Stimulated activated naive B cell treated with anti-CD40 and anti-IgM and Interleukin-4, amounts not matched to agents 10 μg/mL and 1 μg/mL and 100 μg/mL, for 72 hours (primary cell): ENCODE data around the gene CLEC2L.

ENCODE experiments used
- ATAC-seq, 2 donors: fragments of 150-1000 bp; cut with Tn5 transposase; replicated peaks; 2 replicates each; pipeline ENCODE4 v1.10.0; 2021; ENCODE audit warnings: moderate library complexity in 1 of 2
- DNase-seq: peaks from one replicate; pipeline ENCODE4 v3.0.0; 2021
- H3K27ac Mint-ChIP-seq: one replicate; pipeline ENCODE4 v1.8.0; 2022; ENCODE audit warnings: mild to moderate bottlenecking, mixed read lengths
- H3K27me3 Mint-ChIP-seq, 2 donors: one replicate each; pipeline ENCODE4 v1.8.0; 2022; ENCODE audit warnings: mixed read lengths in 2 of 2
- H3K36me3 Mint-ChIP-seq, 2 donors: one replicate each; pipeline ENCODE4 v1.8.0; 2022; ENCODE audit warnings: mixed read lengths in 2 of 2, mild to moderate bottlenecking in 1 of 2
- H3K4me1 Mint-ChIP-seq, 2 donors: one replicate each; pipeline ENCODE4 v1.8.0; 2022; ENCODE audit warnings: mixed read lengths in 2 of 2, mild to moderate bottlenecking in 1 of 2
- H3K4me3 Mint-ChIP-seq, 2 donors: one replicate each; pipeline ENCODE4 v1.8.0; 2022; ENCODE audit warnings: mild to moderate bottlenecking in 2 of 2, mixed read lengths in 2 of 2, moderate library complexity in 1 of 2
- H3K9me3 Mint-ChIP-seq, 2 donors: one replicate each; pipeline ENCODE4 v1.8.0; 2022; ENCODE audit warnings: mixed read lengths in 2 of 2, mild to moderate bottlenecking in 1 of 2

CLEC2L gene

DNA sequence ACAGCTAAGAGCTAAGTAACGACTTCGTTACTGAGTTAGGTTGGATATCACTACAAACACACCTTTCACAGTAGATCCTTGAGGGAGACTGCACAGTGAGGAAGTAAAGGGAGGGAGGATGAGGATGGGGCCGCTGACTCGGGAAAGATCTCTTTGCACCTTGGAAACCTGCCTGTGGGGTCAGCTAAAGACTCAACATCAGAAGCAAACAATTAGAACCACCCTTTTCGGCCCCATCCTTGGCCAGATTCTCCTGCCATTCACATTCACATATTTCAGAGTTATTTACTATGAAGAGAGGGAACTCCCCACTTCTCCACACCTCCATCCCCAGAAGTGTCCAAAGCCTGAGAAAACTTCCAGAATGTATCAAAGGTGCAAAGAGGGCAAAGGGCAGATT is 47.1 kb downstream of the CLEC2L start:
- H3K4me3 Mint-ChIP-seq = no peak overlapping the region
- H3K27ac Mint-ChIP-seq = peak overlapping the region; percentile 60
- no peaks in the 10 kb centered on the region for H3K27me3 Mint-ChIP-seq
- DNase-seq (no peak), ATAC-seq (no peak)
- H3K36me3 Mint-ChIP-seq = peaks cover 36 to 57% of the 10 kb centered on the region in 2 donors
- H3K9me3 Mint-ChIP-seq = no peaks in the 10 kb centered on the region
- H3K4me1 Mint-ChIP-seq = no peaks in the 10 kb centered on the region

DNA sequence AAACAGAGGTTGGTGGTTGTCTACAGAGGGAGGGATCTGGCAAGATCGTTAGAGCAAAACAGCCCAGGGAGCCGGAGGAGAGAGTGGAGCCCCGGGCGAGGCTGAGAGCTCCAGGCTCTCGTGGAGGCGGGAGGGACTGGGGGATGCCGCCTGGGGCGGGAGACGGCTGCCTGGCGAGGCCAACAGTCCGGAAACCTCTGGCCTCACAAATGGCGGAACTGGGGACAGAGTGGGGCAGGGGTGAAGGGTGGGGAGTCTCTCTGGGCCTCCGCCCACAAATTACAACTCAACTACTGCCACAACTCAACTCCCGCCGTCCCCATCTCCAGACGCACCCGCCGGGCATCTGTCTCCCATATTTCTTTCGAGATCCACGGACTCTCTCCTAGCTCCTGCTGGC is 47.7 kb downstream of the CLEC2L start:
- H3K36me3 Mint-ChIP-seq = peaks cover 39 to 60% of the 10 kb centered on the region in 2 donors
- no peak overlapping the region for H3K27ac Mint-ChIP-seq
- ATAC-seq = no peak

DNA sequence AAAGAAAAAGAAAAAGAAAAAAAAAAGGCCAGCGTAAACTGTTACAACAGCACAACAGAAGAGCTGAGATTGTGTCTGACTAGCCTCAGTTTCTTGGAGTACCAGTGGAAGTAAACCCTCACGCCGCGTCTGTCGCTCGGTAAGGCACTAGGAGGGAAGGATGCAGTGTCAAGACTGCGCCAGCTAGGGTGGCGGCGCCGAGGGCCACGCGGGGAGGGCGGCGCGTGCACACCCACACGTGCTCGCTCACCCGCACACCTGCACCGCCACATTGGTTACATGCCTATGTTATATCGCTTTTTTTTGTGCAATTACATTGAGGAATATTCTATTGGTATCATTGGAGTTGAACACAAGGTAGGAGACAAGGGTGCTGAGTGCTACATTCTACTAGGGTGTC is 48.2 kb downstream of the CLEC2L start:
- Mint-ChIP-seq H3K4me3 (no peak overlapping the region), H3K27ac (no peak overlapping the region), H3K27me3 (no peaks in the 10 kb centered on the region), H3K9me3 (no peaks in the 10 kb centered on the region), H3K4me1 (no peaks in the 10 kb centered on the region), H3K36me3 (peaks cover 39 to 64% of the 10 kb centered on the region in 2 donors)
- ATAC-seq (no peak), DNase-seq (no peak)

More for the DNA sequence above, 47.7 kb downstream of the CLEC2L start:
- DNase-seq = no peak
- Mint-ChIP-seq H3K27me3 (no peaks in the 10 kb centered on the region), H3K9me3 (no peaks in the 10 kb centered on the region), H3K4me1 (no peaks in the 10 kb centered on the region), H3K4me3 (no peak overlapping the region)

DNA sequence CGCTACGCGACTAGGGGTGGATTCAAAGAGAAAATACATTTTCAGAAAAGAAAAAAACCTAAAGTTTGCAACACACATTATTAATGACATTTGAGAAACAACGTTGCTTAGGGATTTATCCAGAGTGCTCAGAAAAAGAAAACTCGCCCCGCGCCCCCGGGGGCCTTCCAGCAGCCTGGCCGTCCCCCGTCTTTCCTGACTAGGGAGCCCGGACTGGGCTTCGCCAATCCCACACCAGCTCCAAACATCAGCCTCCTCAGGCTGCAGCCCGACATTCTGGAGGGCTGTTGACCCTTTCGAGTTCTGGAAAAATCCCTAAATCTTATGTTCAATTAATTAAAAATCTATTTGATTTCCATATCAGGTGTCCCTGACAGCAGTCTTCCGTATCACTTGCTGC is 48.6 kb downstream of the CLEC2L start:
- no peaks in the 10 kb centered on the region for H3K4me1 Mint-ChIP-seq
- no peak for ATAC-seq
- peaks cover 41 to 66% of the 10 kb centered on the region in 2 donors for H3K36me3 Mint-ChIP-seq

DNA sequence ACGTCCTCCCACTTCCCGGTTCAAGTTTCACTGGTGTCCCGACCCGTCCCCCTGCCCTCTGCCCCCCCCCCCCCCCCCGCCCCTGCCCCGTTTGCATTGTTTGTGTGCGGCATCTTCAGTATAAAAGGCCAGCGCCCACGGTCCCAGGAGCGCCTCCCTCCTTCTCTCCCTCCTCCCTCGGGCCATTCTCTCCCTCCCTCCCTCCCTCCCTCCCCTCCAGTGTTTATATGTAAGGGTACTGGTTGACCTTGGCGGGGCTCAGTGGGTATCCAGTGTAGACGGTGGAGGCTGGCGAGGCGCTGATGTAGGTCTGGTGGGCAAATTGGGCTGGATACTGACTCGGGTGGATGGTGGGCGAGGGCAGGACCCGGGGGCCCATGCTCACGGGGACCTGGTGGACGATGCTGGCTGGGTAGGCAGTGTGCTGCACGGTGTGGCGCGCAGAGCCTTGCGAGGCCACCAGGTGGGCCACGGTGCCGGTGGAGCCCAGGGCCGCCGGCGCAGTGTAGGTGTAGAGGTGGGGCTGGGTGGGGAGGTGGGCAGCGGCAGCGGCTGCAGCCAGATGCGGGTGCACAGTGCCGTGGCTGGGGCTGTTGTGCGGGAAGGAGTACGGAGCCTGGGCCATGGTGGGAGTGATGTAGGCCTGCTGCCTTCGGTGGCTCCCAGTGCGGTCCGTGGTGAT is 49.4 kb downstream of the CLEC2L start:
- no peak for DNase-seq

More for the DNA sequence above, 48.6 kb downstream of the CLEC2L start:
- H3K27me3 Mint-ChIP-seq = no peaks in the 10 kb centered on the region
- H3K4me3 Mint-ChIP-seq = no peak overlapping the region
- DNase-seq = no peak
- H3K9me3 Mint-ChIP-seq = no peaks in the 10 kb centered on the region
- H3K27ac Mint-ChIP-seq = no peak overlapping the region

DNA sequence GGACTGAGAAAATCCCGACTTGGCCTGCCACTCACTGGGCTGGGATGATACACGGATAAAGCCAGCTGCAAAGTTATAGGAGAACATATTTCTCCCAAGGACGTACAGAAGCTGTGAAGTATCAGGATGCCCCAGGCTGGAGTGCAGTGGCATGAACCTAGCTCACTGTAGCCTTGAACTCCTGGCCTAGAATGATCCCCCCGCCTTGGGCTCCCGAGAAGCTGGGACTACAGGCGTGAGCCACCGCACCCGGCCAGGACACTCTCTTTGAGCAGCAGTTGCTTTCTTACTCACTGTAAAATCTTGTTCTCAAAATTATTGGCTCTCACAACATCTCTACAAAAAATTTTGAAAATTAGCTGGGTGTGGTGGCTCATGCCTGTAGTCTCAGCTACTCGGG is 50.4 kb downstream of the CLEC2L start:
- H3K27me3 Mint-ChIP-seq = no peaks in the 10 kb centered on the region
- no peak overlapping the region for H3K27ac Mint-ChIP-seq
- H3K36me3 Mint-ChIP-seq = peaks cover 36 to 68% of the 10 kb centered on the region in 2 donors
- ATAC-seq (no peak), DNase-seq (no peak)
- no peaks in the 10 kb centered on the region for H3K9me3 Mint-ChIP-seq
- no peak overlapping the region for H3K4me3 Mint-ChIP-seq
- H3K4me1 Mint-ChIP-seq = no peaks in the 10 kb centered on the region

More for the DNA sequence above, 49.4 kb downstream of the CLEC2L start:
- peak overlapping the region; percentile 20 for H3K27ac Mint-ChIP-seq
- no peaks in the 10 kb centered on the region for H3K9me3 Mint-ChIP-seq
- H3K36me3 Mint-ChIP-seq = peaks cover 40 to 69% of the 10 kb centered on the region in 2 donors
- H3K27me3 Mint-ChIP-seq = no peaks in the 10 kb centered on the region
- peak overlapping the region in 1 of 2 donors; percentile 25 for H3K4me3 Mint-ChIP-seq
- ATAC-seq = no peak
- no peaks in the 10 kb centered on the region for H3K4me1 Mint-ChIP-seq

DNA sequence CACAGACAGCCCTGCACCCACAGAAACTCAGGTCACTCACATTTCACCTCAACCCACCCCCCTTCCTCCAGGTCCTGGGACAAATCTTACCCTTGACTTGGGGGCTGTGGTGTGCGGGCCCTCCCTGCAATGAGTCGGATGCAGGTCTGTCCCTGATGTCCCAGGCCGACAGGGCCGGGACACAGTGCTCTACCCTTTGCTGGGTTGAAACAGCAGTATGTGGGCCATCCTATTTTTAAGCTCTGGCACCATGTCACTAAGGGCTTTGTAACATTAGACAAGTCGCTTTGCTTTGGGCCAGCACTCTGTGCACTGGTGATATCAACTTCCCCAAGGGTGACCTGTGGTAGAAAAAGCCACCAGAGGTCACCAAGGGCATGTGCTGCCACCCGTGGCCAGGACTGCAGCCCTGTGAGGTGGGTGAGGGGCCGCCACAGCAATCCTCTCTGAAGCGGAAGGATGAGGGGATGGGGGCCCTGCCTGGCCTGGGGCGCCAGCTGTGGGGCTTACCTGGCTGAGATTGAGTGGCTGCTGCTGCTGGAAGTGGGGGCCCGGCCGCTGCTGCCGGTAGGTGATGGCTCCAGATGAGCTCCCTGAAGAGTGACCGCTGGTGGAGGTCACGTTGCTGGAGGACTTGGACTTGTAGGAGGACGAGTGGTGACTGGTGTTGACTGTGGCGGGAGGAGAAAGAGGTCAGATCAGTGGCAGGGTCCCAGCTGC is 51.3 kb downstream of the CLEC2L start:
- H3K36me3 Mint-ChIP-seq = peaks cover 39 to 71% of the 10 kb centered on the region in 2 donors
- no peaks in the 10 kb centered on the region for H3K4me1 Mint-ChIP-seq
- ATAC-seq = no peak
- no peaks in the 10 kb centered on the region for H3K27me3 Mint-ChIP-seq
- H3K27ac Mint-ChIP-seq = no peak overlapping the region
- no peaks in the 10 kb centered on the region for H3K9me3 Mint-ChIP-seq
- no peak overlapping the region for H3K4me3 Mint-ChIP-seq
- no peak for DNase-seq

DNA sequence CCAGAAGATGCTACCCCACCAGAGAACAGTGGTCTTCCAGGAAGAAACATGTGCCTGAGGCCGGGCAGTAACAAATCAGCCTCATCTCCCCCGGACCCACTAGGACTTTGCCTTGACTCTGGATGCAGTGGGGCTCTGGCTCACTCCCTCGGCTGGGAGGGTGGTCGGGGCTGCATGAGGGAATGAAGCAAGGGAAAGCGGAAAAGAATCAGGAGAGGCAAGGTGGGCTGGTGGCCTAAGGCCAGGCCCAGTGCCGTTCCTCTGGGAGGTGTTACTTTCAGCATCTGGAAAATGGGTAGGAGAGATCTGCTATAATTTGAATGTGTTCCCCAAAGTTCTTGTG is 51.8 kb downstream of the CLEC2L start:
- Mint-ChIP-seq H3K27ac (no peak overlapping the region), H3K4me3 (no peak overlapping the region), H3K36me3 (peaks cover 42 to 75% of the 10 kb centered on the region in 2 donors), H3K9me3 (no peaks in the 10 kb centered on the region), H3K4me1 (no peaks in the 10 kb centered on the region), H3K27me3 (no peaks in the 10 kb centered on the region)
- DNase-seq (no peak), ATAC-seq (no peak)

DNA sequence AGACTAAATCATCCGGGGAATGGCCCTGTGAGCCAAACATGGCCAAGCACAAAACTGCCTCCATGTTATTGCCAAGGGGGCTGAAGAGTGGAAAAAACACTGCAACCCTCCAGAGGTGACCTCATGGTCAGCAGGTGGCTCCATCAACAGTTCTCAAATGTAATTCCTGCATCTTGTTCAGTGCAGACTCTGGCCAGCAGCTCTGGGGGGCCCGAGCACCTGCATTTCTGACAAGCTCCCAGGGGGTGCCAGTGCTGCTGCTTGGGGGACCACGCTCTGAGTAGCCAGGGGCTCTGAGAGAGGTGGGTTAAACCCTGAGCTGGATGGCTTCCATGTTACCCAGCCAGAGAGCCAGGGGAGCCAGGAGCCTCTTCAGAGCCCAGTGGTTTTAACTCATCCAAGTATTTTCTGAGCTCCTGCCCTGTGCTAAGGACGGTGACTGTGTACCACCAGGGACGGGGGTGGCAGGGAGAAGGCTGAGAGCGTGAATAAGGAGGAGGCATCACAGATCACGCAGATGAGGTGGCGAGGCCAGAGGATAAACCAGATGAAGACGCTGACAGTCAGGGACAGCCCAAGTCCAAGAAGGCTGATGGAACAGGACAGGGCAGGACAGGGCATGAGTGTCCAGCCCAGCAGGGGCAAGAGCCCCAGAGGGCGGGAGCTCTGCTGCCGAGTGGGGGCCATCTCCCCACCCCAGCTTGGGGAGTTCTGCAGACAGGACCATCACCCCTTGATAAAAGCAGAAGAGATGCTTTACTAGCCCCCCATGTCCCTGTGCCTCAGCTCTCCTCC is 52.9 kb downstream of the CLEC2L start:
- no peak for DNase-seq
- H3K4me3 Mint-ChIP-seq = no peak overlapping the region
- no peaks in the 10 kb centered on the region for H3K4me1 Mint-ChIP-seq
- no peak for ATAC-seq
- H3K9me3 Mint-ChIP-seq = no peaks in the 10 kb centered on the region
- peaks cover 38 to 71% of the 10 kb centered on the region in 2 donors for H3K36me3 Mint-ChIP-seq
- no peak overlapping the region for H3K27ac Mint-ChIP-seq
- H3K27me3 Mint-ChIP-seq = no peaks in the 10 kb centered on the region

DNA sequence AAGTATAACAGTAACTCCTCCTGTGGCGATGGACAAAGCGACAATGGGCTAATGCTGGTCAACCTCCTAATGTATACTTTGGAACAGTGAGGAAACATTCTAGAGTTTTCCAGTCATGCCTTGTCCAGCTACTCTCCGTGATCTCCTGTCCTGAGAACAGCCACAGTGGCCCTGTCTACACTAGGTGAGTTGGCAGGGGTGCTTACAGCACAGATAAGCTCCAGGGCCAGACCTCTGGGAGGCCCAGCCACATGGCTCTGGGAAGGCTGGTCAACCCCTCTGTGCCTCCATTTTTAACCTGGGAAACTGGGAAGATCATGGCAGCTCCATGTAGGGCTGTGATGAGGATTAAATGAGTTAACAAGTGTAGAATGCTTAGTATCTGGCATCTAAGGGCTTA is 57.0 kb downstream of the CLEC2L start:
- H3K27me3 Mint-ChIP-seq = no peaks in the 10 kb centered on the region
- H3K4me1 Mint-ChIP-seq = no peaks in the 10 kb centered on the region
- H3K36me3 Mint-ChIP-seq = peaks cover 35 to 68% of the 10 kb centered on the region in 2 donors
- H3K9me3 Mint-ChIP-seq = no peaks in the 10 kb centered on the region
- no peak overlapping the region for H3K27ac Mint-ChIP-seq
- ATAC-seq (no peak), DNase-seq (no peak)
- H3K4me3 Mint-ChIP-seq = no peak overlapping the region

DNA sequence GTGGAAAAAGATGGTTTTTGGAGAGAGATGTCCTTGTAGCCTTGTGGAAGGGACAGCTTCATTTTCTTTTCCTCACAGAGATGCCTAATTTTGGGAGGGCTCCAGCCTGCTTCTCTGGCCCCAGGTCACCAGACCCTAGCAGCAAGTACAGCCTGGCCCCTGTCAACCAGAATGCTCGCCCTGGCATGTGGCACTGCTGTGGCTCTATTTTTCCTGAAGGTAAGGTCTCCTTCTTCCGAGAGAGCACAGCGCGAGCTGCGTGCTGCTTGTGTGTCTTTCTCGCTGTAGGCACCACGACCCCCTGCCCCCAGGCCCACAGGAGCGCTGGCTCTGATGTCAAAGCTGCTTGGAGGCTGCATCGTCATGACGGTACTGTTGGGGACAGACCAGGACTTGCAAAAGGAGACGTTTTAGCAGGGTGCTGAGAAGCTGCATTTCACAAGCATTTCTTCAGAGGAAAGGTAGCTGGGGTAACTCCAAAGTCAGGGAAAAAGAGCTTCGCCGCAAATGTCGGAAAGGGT is 58.7 kb downstream of the CLEC2L start:
- ATAC-seq (no peak), DNase-seq (no peak)
- Mint-ChIP-seq H3K4me3 (no peak overlapping the region), H3K27me3 (no peaks in the 10 kb centered on the region), H3K4me1 (no peaks in the 10 kb centered on the region), H3K27ac (no peak overlapping the region), H3K9me3 (no peaks in the 10 kb centered on the region), H3K36me3 (peaks cover 38 to 74% of the 10 kb centered on the region in 2 donors)

DNA sequence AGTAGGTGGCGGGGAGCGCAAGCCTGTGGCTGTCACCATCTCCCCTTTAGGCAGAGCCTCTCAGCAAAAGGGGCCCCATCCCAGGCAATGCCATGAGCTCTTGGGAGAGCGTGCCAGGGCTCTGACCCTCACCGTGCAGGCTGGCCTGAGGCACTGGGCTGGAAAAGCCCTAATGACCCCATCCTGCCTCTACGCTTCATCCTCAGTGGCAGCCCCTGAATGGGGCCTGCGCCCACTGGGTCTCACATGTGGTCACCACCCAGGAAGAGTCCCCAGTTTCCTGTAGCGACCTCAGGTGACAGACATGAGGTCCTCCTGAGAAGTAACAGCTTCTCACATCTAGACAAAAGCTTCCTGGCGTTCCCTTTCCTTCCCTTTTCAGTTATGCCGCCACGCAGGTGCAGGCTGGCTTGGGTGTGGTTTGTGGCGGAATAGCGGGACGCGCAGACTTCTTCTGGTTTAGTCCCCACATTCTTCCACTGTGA is 59.2 kb downstream of the CLEC2L start:
- H3K36me3 Mint-ChIP-seq = peaks cover 42 to 74% of the 10 kb centered on the region in 2 donors

DNA sequence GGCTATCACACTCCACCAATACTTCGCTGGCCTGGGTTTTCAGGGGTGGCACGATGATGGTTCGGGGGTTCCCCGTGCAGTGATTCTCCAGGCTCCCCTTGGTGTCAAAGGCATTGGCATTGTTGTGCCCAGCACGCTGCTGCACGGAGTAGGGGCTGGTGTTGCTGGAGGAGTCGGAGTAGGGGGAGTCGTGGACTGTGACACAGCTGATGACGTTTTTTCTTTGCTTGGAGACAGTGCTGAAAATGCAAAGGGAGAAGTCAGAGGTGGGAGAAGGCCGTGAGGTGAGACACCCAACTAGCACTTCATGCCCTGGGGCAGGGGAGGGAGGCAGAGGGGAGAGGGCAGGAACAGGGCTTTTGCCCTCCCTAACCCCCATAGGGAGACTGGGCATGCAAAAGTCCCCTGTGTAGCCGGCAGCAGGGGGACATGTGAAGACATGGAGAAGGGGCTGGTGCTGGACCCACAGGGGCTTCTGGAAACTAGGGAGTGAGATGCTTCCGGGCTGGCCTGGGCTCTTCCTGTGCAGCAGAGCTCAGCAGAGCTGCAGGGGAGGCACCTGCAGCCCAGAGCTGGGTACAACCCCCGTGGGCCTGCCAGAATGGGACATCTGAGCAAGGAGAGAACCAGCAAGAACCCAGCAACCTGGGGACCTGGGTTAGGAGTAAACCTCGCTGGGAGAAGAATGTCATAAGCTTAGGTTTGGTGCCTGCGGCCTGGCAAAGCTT is 60.5 kb downstream of the CLEC2L start:
- no peaks in the 10 kb centered on the region for H3K27me3 Mint-ChIP-seq
- ATAC-seq (no peak), DNase-seq (no peak)
- H3K27ac Mint-ChIP-seq = no peak overlapping the region
- H3K4me3 Mint-ChIP-seq = no peak overlapping the region
- peaks cover 44 to 75% of the 10 kb centered on the region in 2 donors for H3K36me3 Mint-ChIP-seq
- peaks cover 1 to 6% of the 10 kb centered on the region in 2 donors for H3K4me1 Mint-ChIP-seq
- H3K9me3 Mint-ChIP-seq = no peaks in the 10 kb centered on the region

More for the DNA sequence above, 59.2 kb downstream of the CLEC2L start:
- DNase-seq = no peak
- Mint-ChIP-seq H3K27ac (no peak overlapping the region), H3K9me3 (no peaks in the 10 kb centered on the region), H3K27me3 (no peaks in the 10 kb centered on the region), H3K4me3 (no peak overlapping the region), H3K4me1 (no peaks in the 10 kb centered on the region)
- ATAC-seq = no peak

DNA sequence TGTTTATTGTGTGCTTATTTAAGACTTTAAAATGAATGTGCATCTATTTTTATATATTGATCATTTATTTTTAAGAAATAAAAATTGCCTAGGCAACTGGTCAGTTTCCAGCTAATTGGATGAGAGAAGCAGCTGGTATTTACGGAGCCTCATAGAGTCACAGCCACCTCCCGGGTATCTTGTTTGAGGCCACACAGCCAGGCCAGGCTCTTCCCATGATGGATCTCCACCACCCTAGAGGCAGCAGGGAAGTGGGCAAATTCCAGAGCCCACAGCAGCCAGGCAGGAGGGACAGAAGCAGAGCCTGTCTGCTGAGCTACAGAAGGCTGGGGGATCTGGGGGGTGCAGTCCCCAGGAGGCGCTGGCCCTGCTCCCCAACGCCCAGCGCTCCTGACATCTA is 61.6 kb downstream of the CLEC2L start:
- no peak overlapping the region for H3K27ac Mint-ChIP-seq
- DNase-seq (no peak), ATAC-seq (no peak)
- no peak overlapping the region for H3K4me3 Mint-ChIP-seq
- H3K27me3 Mint-ChIP-seq = no peaks in the 10 kb centered on the region
- H3K36me3 Mint-ChIP-seq = peaks cover 48 to 75% of the 10 kb centered on the region in 2 donors
- no peaks in the 10 kb centered on the region for H3K9me3 Mint-ChIP-seq
- H3K4me1 Mint-ChIP-seq = peaks cover 1 to 6% of the 10 kb centered on the region in 2 donors
